Stomach (tissue), 4 donors: ENCODE results near the gene NKAIN2.

ENCODE experiments used
- EP300 ChIP-seq: sonication (generic); formaldehyde crosslinking; IDR thresholded peaks from one replicate; pipeline ENCODE4 v1.6.1; 2017; ENCODE audit warnings: antibody characterized with exemption
- POLR2A ChIP-seq, 4 donors: fragments of 450-650 bp; IDR thresholded peaks; one replicate each; pipeline ENCODE4 v1.6.1; 2016; ENCODE audit warnings: antibody characterized with exemption in 4 of 4, control low read depth in 2 of 4, mild to moderate bottlenecking in 1 of 4, moderate library complexity in 1 of 4
- POLR2AphosphoS5 ChIP-seq, 3 donors: sonication (generic); formaldehyde crosslinking; IDR thresholded peaks; one replicate each; pipeline ENCODE4 v1.6.1; 2016; ENCODE audit warnings: antibody characterized with exemption in 3 of 3
- TF ChIP-seq, protein P1 (sequence below), 7 experiments: fragments of 450-650 bp in 4 of 7; fragments of 200-600 bp in 3 of 7; sonication (generic) in 3 of 7; IDR thresholded peaks; one replicate each; pipeline ENCODE4 v1.5.1; 2016 to 2019; ENCODE audit warnings: antibody characterized with exemption in 7 of 7, control low read depth in 2 of 7, mild to moderate bottlenecking in 1 of 7

DNA sequence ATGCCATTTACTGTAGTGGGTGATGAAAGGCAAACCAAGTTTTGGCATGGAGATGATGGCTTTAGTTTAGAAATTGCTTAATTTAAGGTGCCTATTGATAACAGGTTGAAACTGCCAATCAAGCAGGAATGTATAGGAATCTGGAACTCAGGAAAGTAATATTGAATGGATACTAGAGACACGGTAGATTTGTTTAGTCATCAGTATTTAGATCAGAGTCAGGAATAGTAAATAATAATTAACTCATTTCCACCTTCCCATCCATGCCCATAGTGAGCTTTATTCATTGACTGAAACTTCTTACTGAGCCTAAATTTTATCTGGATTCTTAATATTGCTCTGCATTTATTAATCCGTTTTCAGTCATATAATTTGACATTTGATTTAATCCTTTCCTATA is 500.3 kb downstream of the NKAIN2 start:
- TF ChIP-seq POLR2AphosphoS5 (IDR thresholded peaks at IDR 0.05) = no peak
- TF ChIP-seq, protein P1, sequence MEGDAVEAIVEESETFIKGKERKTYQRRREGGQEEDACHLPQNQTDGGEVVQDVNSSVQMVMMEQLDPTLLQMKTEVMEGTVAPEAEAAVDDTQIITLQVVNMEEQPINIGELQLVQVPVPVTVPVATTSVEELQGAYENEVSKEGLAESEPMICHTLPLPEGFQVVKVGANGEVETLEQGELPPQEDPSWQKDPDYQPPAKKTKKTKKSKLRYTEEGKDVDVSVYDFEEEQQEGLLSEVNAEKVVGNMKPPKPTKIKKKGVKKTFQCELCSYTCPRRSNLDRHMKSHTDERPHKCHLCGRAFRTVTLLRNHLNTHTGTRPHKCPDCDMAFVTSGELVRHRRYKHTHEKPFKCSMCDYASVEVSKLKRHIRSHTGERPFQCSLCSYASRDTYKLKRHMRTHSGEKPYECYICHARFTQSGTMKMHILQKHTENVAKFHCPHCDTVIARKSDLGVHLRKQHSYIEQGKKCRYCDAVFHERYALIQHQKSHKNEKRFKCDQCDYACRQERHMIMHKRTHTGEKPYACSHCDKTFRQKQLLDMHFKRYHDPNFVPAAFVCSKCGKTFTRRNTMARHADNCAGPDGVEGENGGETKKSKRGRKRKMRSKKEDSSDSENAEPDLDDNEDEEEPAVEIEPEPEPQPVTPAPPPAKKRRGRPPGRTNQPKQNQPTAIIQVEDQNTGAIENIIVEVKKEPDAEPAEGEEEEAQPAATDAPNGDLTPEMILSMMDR (IDR thresholded peaks at IDR 0.05) = no peak
- TF ChIP-seq EP300 = no peak
- TF ChIP-seq POLR2A (IDR thresholded peaks at IDR 0.05) = no peak
